OCI-LY1 (cell line): Measurements from ENCODE around the gene SPRED2.

Experiments
- H2AFZ ChIP-seq: fragments of 200-600 bp; sonication (generic), shearing (Covaris generic); 2 replicates; pipeline ENCODE4 v1.6.0; 2014; ENCODE audit warnings: antibody characterized with exemption, mild to moderate bottlenecking, low read length
- H3F3A ChIP-seq: fragments of 200-600 bp; sonication (generic), shearing (Covaris generic); 2 replicates; pipeline ENCODE4 v1.6.0; 2014; ENCODE audit warnings: mild to moderate bottlenecking, antibody characterized with exemption, low read length, moderate library complexity; ENCODE audit not compliant: insufficient read depth
- H3K27ac ChIP-seq: fragments of 200-600 bp; sonication (generic); 2 replicates; pipeline ENCODE4 v1.5.1; 2014; ENCODE audit warnings: low read length, mixed run types, mild to moderate bottlenecking, low read depth; ENCODE audit not compliant: poor library complexity, severe bottlenecking
- H3K27me3 ChIP-seq: fragments of 200-600 bp; sonication (generic); 2 replicates; pipeline ENCODE4 v1.6.0; 2014; ENCODE audit warnings: antibody characterized with exemption, mild to moderate bottlenecking, low read length, moderate library complexity; ENCODE audit not compliant: insufficient read depth
- H3K36me3 ChIP-seq: fragments of 200-600 bp; sonication (generic); 2 replicates; pipeline ENCODE4 v1.6.1; 2014; ENCODE audit warnings: mild to moderate bottlenecking, antibody characterized with exemption, low read length, moderate library complexity, mixed read lengths; ENCODE audit not compliant: insufficient read depth
- H3K4me1 ChIP-seq: fragments of 200-600 bp; sonication (generic); 2 replicates; pipeline ENCODE4 v1.5.1; 2014; ENCODE audit warnings: mild to moderate bottlenecking, low read length, moderate library complexity; ENCODE audit not compliant: insufficient read depth, severe bottlenecking
- H3K4me2 ChIP-seq: fragments of 200-600 bp; sonication (generic), shearing (Covaris generic); 2 replicates; pipeline ENCODE4 v1.6.1; 2014; ENCODE audit warnings: low read length
- H3K4me3 ChIP-seq: fragments of 200-600 bp; sonication (generic); 2 replicates; pipeline ENCODE4 v1.5.1; 2014; ENCODE audit warnings: low read length, low read depth, mild to moderate bottlenecking, mixed read lengths; ENCODE audit not compliant: poor library complexity, severe bottlenecking
- H3K79me2 ChIP-seq: fragments of 200-600 bp; shearing (Covaris generic); 2 replicates; pipeline ENCODE4 v1.6.1; 2016; ENCODE audit warnings: mixed run types, low read length, mixed read lengths; ENCODE audit not compliant: insufficient read depth
- H3K9ac ChIP-seq: fragments of 200-600 bp; sonication (generic), shearing (Covaris generic); 2 replicates; pipeline ENCODE4 v1.6.1; 2014; ENCODE audit warnings: mild to moderate bottlenecking, low read length, mixed read lengths
- H3K9me2 ChIP-seq: fragments of 200-600 bp; sonication (generic), shearing (Covaris generic); 2 replicates; pipeline ENCODE4 v1.6.1; 2014; ENCODE audit warnings: low read depth, mild to moderate bottlenecking, low read length, mixed read lengths
- H3K9me3 ChIP-seq: fragments of 200-600 bp; shearing (Covaris generic); 2 replicates; pipeline ENCODE4 v1.6.1; 2014; ENCODE audit warnings: low read length, mixed read lengths
- H4K20me1 ChIP-seq: fragments of 200-600 bp; sonication (generic), shearing (Covaris generic); 2 replicates; pipeline ENCODE4 v1.6.0; 2016; ENCODE audit warnings: mild to moderate bottlenecking, low read length; ENCODE audit not compliant: insufficient read depth
- EZH2 ChIP-seq: fragments of 200-600 bp; sonication (generic), shearing (Covaris generic); IDR thresholded peaks from 2 replicates; pipeline ENCODE4 v1.8.0; 2017; ENCODE audit warnings: borderline replicate concordance, mixed run types, mild to moderate bottlenecking, antibody characterized with exemption, low read length, moderate library complexity, mixed read lengths
- TF ChIP-seq, protein P1 (sequence below): fragments of 200-600 bp; sonication (generic), shearing (Covaris generic); IDR thresholded peaks from 2 replicates; pipeline ENCODE4 v1.5.1; 2017; ENCODE audit warnings: mild to moderate bottlenecking, antibody characterized with exemption, low read length, moderate library complexity, mixed read lengths

Gene SPRED2

DNA sequence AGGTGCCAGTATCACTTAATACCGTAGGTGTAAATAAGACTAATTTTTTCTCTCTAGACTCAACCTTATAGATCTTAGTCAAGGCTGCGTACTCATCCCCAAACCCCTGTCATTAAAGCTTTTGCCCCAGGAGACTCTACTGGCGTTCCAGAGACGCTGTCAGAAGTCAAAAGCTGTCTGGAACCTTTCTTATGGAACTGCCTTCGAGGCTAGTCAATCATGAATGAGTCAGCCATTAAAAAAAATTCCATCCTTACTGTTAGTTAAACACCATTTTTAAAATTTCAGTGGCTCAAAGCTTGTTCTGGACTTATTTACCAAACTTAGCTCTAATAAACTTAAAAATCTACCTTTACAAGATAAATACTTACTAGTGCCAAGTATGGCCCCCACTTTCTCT, 52.1 kb downstream of the SPRED2 start:
- Histone ChIP-seq H3K4me1 (peaks cover 79% of the 10 kb centered on the region), H4K20me1 (no peaks in the 10 kb centered on the region), H3K4me2 (no peak overlapping the region), H2AFZ (no peak overlapping the region), H3K9me3 (no peaks in the 10 kb centered on the region), H3K27ac (no peak overlapping the region), H3K9ac (no peak overlapping the region), H3K36me3 (peaks cover 21% of the 10 kb centered on the region), H3K79me2 (peaks cover 4% of the 10 kb centered on the region; the same call in 1 of the 2 replicates), H3K4me3 (no peak overlapping the region), H3F3A (peaks cover 3% of the 10 kb centered on the region; the same call in 1 of the 2 replicates), H3K9me2 (no peaks in the 10 kb centered on the region), H3K27me3 (no peaks in the 10 kb centered on the region)
- no peak for TF ChIP-seq EZH2
- TF ChIP-seq, protein P1, sequence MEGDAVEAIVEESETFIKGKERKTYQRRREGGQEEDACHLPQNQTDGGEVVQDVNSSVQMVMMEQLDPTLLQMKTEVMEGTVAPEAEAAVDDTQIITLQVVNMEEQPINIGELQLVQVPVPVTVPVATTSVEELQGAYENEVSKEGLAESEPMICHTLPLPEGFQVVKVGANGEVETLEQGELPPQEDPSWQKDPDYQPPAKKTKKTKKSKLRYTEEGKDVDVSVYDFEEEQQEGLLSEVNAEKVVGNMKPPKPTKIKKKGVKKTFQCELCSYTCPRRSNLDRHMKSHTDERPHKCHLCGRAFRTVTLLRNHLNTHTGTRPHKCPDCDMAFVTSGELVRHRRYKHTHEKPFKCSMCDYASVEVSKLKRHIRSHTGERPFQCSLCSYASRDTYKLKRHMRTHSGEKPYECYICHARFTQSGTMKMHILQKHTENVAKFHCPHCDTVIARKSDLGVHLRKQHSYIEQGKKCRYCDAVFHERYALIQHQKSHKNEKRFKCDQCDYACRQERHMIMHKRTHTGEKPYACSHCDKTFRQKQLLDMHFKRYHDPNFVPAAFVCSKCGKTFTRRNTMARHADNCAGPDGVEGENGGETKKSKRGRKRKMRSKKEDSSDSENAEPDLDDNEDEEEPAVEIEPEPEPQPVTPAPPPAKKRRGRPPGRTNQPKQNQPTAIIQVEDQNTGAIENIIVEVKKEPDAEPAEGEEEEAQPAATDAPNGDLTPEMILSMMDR, result no peak

DNA sequence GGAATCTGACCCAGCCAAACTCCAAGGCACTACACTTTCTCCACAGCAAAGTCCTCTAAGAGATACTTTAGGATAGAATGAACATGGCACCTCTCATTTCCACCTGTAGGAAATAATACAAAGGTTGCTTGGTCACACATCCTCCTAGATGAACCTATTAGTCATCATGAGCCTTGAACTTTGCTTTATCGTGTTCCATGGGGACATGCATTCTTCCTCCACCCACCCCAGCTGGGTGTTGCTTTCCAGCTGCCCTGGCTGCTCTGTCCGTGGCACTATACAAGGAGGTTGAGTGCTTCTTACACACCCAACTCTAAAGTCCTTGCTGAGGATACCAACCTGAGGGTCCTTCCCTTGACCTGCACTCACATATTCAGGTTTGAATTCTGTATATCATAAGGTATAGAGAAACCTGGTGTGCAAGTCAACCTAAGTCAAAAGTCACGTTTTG, 52.7 kb downstream of the SPRED2 start:
- Histone ChIP-seq H3K4me1 (peaks cover 79% of the 10 kb centered on the region), H4K20me1 (no peaks in the 10 kb centered on the region), H3K4me2 (no peak overlapping the region), H3K79me2 (peaks cover 4% of the 10 kb centered on the region; the same call in 1 of the 2 replicates), H3K27ac (peak overlapping the region; percentile 14), H2AFZ (no peak overlapping the region), H3K9me2 (no peaks in the 10 kb centered on the region), H3K9ac (no peak overlapping the region), H3K9me3 (no peaks in the 10 kb centered on the region), H3K27me3 (no peaks in the 10 kb centered on the region), H3F3A (peaks cover 3% of the 10 kb centered on the region; the same call in 1 of the 2 replicates), H3K4me3 (no peak overlapping the region), H3K36me3 (peaks cover 25% of the 10 kb centered on the region)
- TF ChIP-seq, protein P1, result no peak
- TF ChIP-seq EZH2, result no peak

DNA sequence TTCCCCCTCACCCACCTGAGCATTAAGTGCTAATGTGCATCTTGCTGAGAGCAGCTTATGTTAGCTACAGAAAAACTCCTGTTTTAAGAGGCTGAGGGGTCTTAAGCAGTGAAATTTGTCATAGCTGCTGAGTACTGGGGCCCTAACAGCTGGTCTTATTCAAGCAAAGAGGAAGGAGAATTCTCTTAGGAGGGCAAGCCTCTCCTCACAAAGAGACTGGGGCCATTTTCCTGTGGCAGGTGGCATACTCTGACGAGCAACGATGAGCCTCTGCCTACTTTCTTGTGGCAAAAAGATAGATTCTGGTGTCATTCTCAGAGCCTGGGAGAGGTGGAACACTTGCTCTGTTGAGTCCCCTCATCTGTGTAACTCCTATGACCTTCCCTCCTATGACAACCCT, 53.2 kb downstream of the SPRED2 start:
- Histone ChIP-seq H3K9me3 (no peaks in the 10 kb centered on the region), H3K9ac (no peak overlapping the region), H3F3A (no peaks in the 10 kb centered on the region), H3K4me3 (no peak overlapping the region), H3K4me2 (no peak overlapping the region), H3K9me2 (no peaks in the 10 kb centered on the region), H3K27ac (peak overlapping the region; percentile 14), H2AFZ (no peak overlapping the region), H4K20me1 (no peaks in the 10 kb centered on the region), H3K36me3 (peaks cover 25% of the 10 kb centered on the region), H3K4me1 (peaks cover 79% of the 10 kb centered on the region), H3K79me2 (peaks cover 9% of the 10 kb centered on the region; the same call in 1 of the 2 replicates), H3K27me3 (no peaks in the 10 kb centered on the region)
- TF ChIP-seq, protein P1, result no peak
- no peak for TF ChIP-seq EZH2
